GM23338 (cell line): ENCODE results near the gene CATSPERE. TPM values are rescaled to one million over a fixed set of nuclear protein-coding genes. Genes with fewer than 3 reads are reported as not detected.

Experiments
- ATAC-seq: fragments of 200-7000 bp; cut with Tn5 transposase; 3 replicates; pipeline ENCODE4 v1.9.1; 2020
- DNase-seq: peaks from one replicate; pipeline ENCODE4 v3.0.0-alpha.2; 2015; ENCODE audit warnings: low spot score
- H2AFZ ChIP-seq: fragments of 200-600 bp; sonication (generic); 2 replicates; pipeline ENCODE4 v1.8.0; 2016; ENCODE audit warnings: antibody characterized with exemption, mild to moderate bottlenecking, moderate library complexity
- H3F3A ChIP-seq: fragments of 200-600 bp; sonication (generic); replicated peaks from 2 replicates; pipeline ENCODE4 v1.8.0; 2017; ENCODE audit warnings: antibody characterized with exemption, mixed run types, low read depth
- H3K27ac ChIP-seq: fragments of 200-600 bp; sonication (generic); 2 replicates; pipeline ENCODE4 v1.6.1; 2016; ENCODE audit warnings: low read depth
- H3K27me3 ChIP-seq: fragments of 200-600 bp; sonication (generic); 2 replicates; pipeline ENCODE4 v1.8.0; 2016; ENCODE audit warnings: mild to moderate bottlenecking, mixed run types, moderate library complexity; ENCODE audit not compliant: insufficient read depth
- H3K36me3 ChIP-seq: fragments of 200-600 bp; sonication (generic); 2 replicates; pipeline ENCODE4 v1.8.0; 2016; ENCODE audit warnings: mild to moderate bottlenecking; ENCODE audit not compliant: insufficient read depth
- H3K4me1 ChIP-seq: fragments of 200-600 bp; sonication (generic); 2 replicates; pipeline ENCODE4 v1.8.0; 2016; ENCODE audit warnings: mild to moderate bottlenecking, moderate library complexity; ENCODE audit not compliant: insufficient read depth
- H3K4me2 ChIP-seq: fragments of 200-600 bp; sonication (generic); 2 replicates; pipeline ENCODE4 v1.7.1; 2017; ENCODE audit warnings: mixed run types
- H3K4me3 ChIP-seq: fragments of 200-600 bp; sonication (generic); 2 replicates; pipeline ENCODE4 v1.6.1; 2016; ENCODE audit warnings: mixed run types
- H3K79me2 ChIP-seq: fragments of 200-600 bp; sonication (generic); replicated peaks from 2 replicates; pipeline ENCODE4 v1.8.0; 2017; ENCODE audit warnings: mild to moderate bottlenecking; ENCODE audit not compliant: insufficient read depth
- H3K9me2 ChIP-seq: fragments of 200-600 bp; sonication (generic); 2 replicates; pipeline ENCODE4 v1.8.0; 2017; ENCODE audit not compliant: insufficient read depth
- H4K20me1 ChIP-seq: fragments of 200-600 bp; sonication (generic); replicated peaks from 2 replicates; pipeline ENCODE4 v1.8.0; 2017; ENCODE audit warnings: mild to moderate bottlenecking; ENCODE audit not compliant: insufficient read depth
- H3K27ac Mint-ChIP-seq: 2 replicates; pipeline ENCODE4 v1.8.0; 2020; ENCODE audit warnings: inconsistent platforms, mild to moderate bottlenecking, moderate library complexity, mixed read lengths
- H3K27me3 Mint-ChIP-seq: 3 replicates; pipeline ENCODE4 v1.8.0; 2022; ENCODE audit warnings: low read depth, mild to moderate bottlenecking, moderate library complexity, mixed read lengths, inconsistent platforms; ENCODE audit not compliant: insufficient read depth, poor library complexity
- H3K36me3 Mint-ChIP-seq: 3 replicates; pipeline ENCODE4 v1.8.0; 2021; ENCODE audit warnings: low read depth, mild to moderate bottlenecking, inconsistent platforms, moderate library complexity, mixed read lengths
- H3K4me1 Mint-ChIP-seq: 3 replicates; pipeline ENCODE4 v1.8.0; 2020; ENCODE audit warnings: mild to moderate bottlenecking, inconsistent platforms, mixed read lengths
- H3K4me3 Mint-ChIP-seq: 3 replicates; pipeline ENCODE4 v1.8.0; 2021; ENCODE audit warnings: moderate library complexity, mild to moderate bottlenecking, inconsistent platforms, mixed read lengths
- H3K9me3 Mint-ChIP-seq: 3 replicates; pipeline ENCODE4 v1.8.0; 2020; ENCODE audit warnings: moderate library complexity, mild to moderate bottlenecking, inconsistent platforms, mixed read lengths
- CREB1 ChIP-seq: fragments of 250-450 bp; sonication (Bioruptor Pico); IDR thresholded peaks from 2 replicates; pipeline ENCODE4 v1.5.0; 2020; ENCODE audit warnings: low read depth, mild to moderate bottlenecking, moderate library complexity
- EZH2 ChIP-seq: fragments of 200-600 bp; sonication (generic); IDR thresholded peaks from one replicate; pipeline ENCODE4 v1.8.0; 2017; ENCODE audit warnings: antibody characterized with exemption, mild to moderate bottlenecking, low read depth; ENCODE audit not compliant: unreplicated experiment
- EZH2phosphoT487 ChIP-seq: fragments of 200-600 bp; sonication (generic); IDR thresholded peaks from one replicate; pipeline ENCODE4 v1.8.1; 2018; ENCODE audit warnings: antibody characterized with exemption; ENCODE audit not compliant: unreplicated experiment
- JUNB ChIP-seq: IDR thresholded peaks from one replicate; pipeline ENCODE4 v1.6.1; 2016; ENCODE audit warnings: antibody characterized with exemption; ENCODE audit not compliant: unreplicated experiment
- NANOG ChIP-seq: IDR thresholded peaks from 2 replicates; pipeline ENCODE4 v1.6.1; 2016; ENCODE audit warnings: antibody characterized with exemption, borderline replicate concordance
- POLR2AphosphoS5 ChIP-seq: IDR thresholded peaks from 2 replicates; pipeline ENCODE4 v1.6.1; 2016; ENCODE audit warnings: antibody characterized with exemption, low read depth
- STAT1 ChIP-seq: IDR thresholded peaks from one replicate; pipeline ENCODE4 v1.6.1; 2016; ENCODE audit warnings: antibody characterized with exemption; ENCODE audit not compliant: unreplicated experiment
- ZNF114 ChIP-seq: fragments of 250-450 bp; sonication (Bioruptor Pico); IDR thresholded peaks from 2 replicates; pipeline ENCODE4 v1.5.0; 2020; ENCODE audit warnings: mild to moderate bottlenecking, moderate library complexity
- ZNF331 ChIP-seq: fragments of 250-450 bp; sonication (Bioruptor Pico); IDR thresholded peaks from 2 replicates; pipeline ENCODE4 v1.5.0; 2020; ENCODE audit warnings: low read depth, mild to moderate bottlenecking, moderate library complexity
- polyA plus RNA-seq: library from polyadenylated mRNA; unstranded; fragments of >200 nt; fragmentation: Nextera tagmentation; extraction: Ambion mirVana; gene quantifications from 2 replicates; pipeline ENCODE4 v1.2.1, GENCODE V29; 2016
- total RNA-seq: library from RNA; depleted of rRNA; stranded (reverse); fragments of >200 nt; shearing (Covaris generic); gene quantifications from 2 replicates; pipeline ENCODE4 v1.2.3, GENCODE V29; 2014
- TF ChIP-seq, protein P1 (sequence below): fragments of 250-450 bp; sonication (Bioruptor Pico); IDR thresholded peaks from 2 replicates; pipeline ENCODE4 v1.5.0; 2020; ENCODE audit warnings: mild to moderate bottlenecking, moderate library complexity
- TF ChIP-seq, protein P2 (sequence below): IDR thresholded peaks from 2 replicates; pipeline ENCODE4 v1.6.1; 2016; ENCODE audit warnings: antibody characterized with exemption
- TF ChIP-seq, protein P3 (sequence below), 2 experiments: fragments of 200-600 bp in 1 of 2; sonication (generic) in 1 of 2; conservative IDR thresholded peaks; 2 replicates each; pipeline versions ENCODE4 v1.5.1 to v1.6.1; 2016 to 2017; ENCODE audit warnings: antibody characterized with exemption in 2 of 2, low read depth in 2 of 2, mild to moderate bottlenecking in 2 of 2, moderate library complexity in 1 of 2
- TF ChIP-seq, protein P4 (sequence below): IDR thresholded peaks from one replicate; pipeline ENCODE4 v1.6.1; 2018; ENCODE audit warnings: antibody characterized with exemption; ENCODE audit not compliant: unreplicated experiment

The CATSPERE gene
- total and polyA plus RNA-seq, 2 experiments from 2014 or later: 0.70 TPM; not detected in 1

DNA sequence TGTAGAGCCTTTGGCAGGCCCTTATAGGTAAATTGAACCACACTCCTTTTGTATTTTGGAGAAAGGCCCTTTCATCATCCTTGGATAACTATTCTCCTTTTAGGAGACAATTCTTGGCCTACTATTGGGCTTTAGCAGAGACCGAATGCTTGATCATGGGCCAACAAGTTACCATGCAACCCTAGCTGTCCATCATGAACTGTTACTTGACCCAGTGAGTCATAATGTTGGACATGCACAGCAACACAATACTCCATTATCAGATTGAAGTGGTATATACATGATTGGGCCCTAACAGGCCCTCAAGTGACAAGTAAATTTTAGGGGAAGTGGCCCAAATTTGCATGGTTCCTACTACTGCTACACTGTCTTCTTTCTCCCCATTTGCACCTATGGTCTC, 84.4 kb downstream of the CATSPERE start:
- Mint-ChIP-seq H3K9me3 (peaks cover 10% of the 10 kb centered on the region; the same call in 2 of the 3 replicates), H3K4me3 (no peak overlapping the region), H3K36me3 (0 out of 3 replicates have a peak, but pooled peaks cover 3% of the 10 kb centered on the region), H3K4me1 (no peaks in the 10 kb centered on the region), H3K27ac (no peak overlapping the region), H3K27me3 (peaks cover 1% of the 10 kb centered on the region)
- Histone ChIP-seq H2AFZ (no peak overlapping the region), H3K27ac (no peak overlapping the region), H3K9me2 (0 out of 2 replicates have a peak, but pooled peaks cover 5% of the 10 kb centered on the region), H3K36me3 (no peaks in the 10 kb centered on the region), H3K4me2 (no peak overlapping the region), H4K20me1 (no peaks in the 10 kb centered on the region), H3K27me3 (no peaks in the 10 kb centered on the region), H3K79me2 (no peaks in the 10 kb centered on the region), H3K4me3 (no peak overlapping the region), H3F3A (no peaks in the 10 kb centered on the region), H3K4me1 (no peaks in the 10 kb centered on the region)
- TF ChIP-seq POLR2AphosphoS5 (no peak), NANOG (no peak), STAT1 (no peak), CREB1 (CRISPR knock-in tag) (no peak), EZH2phosphoT487 (no peak), EZH2 (no peak), ZNF114 (CRISPR knock-in tag) (no peak), JUNB (no peak), ZNF331 (CRISPR knock-in tag) (no peak)
- TF ChIP-seq, protein P1, sequence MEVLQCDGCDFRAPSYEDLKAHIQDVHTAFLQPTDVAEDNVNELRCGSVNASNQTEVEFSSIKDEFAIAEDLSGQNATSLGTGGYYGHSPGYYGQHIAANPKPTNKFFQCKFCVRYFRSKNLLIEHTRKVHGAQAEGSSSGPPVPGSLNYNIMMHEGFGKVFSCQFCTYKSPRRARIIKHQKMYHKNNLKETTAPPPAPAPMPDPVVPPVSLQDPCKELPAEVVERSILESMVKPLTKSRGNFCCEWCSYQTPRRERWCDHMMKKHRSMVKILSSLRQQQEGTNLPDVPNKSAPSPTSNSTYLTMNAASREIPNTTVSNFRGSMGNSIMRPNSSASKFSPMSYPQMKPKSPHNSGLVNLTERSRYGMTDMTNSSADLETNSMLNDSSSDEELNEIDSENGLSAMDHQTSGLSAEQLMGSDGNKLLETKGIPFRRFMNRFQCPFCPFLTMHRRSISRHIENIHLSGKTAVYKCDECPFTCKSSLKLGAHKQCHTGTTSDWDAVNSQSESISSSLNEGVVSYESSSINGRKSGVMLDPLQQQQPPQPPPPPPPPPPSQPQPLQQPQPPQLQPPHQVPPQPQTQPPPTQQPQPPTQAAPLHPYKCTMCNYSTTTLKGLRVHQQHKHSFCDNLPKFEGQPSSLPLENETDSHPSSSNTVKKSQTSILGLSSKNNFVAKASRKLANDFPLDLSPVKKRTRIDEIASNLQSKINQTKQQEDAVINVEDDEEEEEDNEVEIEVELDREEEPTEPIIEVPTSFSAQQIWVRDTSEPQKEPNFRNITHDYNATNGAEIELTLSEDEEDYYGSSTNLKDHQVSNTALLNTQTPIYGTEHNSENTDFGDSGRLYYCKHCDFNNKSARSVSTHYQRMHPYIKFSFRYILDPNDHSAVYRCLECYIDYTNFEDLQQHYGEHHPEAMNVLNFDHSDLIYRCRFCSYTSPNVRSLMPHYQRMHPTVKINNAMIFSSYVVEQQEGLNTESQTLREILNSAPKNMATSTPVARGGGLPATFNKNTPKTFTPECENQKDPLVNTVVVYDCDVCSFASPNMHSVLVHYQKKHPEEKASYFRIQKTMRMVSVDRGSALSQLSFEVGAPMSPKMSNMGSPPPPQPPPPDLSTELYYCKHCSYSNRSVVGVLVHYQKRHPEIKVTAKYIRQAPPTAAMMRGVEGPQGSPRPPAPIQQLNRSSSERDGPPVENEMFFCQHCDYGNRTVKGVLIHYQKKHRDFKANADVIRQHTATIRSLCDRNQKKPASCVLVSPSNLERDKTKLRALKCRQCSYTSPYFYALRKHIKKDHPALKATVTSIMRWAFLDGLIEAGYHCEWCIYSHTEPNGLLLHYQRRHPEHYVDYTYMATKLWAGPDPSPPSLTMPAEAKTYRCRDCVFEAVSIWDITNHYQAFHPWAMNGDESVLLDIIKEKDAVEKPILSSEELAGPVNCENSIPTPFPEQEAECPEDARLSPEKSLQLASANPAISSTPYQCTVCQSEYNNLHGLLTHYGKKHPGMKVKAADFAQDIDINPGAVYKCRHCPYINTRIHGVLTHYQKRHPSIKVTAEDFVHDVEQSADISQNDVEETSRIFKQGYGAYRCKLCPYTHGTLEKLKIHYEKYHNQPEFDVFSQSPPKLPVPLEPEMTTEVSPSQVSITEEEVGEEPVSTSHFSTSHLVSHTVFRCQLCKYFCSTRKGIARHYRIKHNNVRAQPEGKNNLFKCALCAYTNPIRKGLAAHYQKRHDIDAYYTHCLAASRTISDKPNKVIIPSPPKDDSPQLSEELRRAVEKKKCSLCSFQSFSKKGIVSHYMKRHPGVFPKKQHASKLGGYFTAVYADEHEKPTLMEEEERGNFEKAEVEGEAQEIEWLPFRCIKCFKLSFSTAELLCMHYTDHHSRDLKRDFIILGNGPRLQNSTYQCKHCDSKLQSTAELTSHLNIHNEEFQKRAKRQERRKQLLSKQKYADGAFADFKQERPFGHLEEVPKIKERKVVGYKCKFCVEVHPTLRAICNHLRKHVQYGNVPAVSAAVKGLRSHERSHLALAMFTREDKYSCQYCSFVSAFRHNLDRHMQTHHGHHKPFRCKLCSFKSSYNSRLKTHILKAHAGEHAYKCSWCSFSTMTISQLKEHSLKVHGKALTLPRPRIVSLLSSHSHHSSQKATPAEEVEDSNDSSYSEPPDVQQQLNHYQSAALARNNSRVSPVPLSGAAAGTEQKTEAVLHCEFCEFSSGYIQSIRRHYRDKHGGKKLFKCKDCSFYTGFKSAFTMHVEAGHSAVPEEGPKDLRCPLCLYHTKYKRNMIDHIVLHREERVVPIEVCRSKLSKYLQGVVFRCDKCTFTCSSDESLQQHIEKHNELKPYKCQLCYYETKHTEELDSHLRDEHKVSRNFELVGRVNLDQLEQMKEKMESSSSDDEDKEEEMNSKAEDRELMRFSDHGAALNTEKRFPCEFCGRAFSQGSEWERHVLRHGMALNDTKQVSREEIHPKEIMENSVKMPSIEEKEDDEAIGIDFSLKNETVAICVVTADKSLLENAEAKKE: no peak
- TF ChIP-seq, protein P2, sequence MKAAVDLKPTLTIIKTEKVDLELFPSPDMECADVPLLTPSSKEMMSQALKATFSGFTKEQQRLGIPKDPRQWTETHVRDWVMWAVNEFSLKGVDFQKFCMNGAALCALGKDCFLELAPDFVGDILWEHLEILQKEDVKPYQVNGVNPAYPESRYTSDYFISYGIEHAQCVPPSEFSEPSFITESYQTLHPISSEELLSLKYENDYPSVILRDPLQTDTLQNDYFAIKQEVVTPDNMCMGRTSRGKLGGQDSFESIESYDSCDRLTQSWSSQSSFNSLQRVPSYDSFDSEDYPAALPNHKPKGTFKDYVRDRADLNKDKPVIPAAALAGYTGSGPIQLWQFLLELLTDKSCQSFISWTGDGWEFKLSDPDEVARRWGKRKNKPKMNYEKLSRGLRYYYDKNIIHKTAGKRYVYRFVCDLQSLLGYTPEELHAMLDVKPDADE: no peak
- TF ChIP-seq, protein P3, sequence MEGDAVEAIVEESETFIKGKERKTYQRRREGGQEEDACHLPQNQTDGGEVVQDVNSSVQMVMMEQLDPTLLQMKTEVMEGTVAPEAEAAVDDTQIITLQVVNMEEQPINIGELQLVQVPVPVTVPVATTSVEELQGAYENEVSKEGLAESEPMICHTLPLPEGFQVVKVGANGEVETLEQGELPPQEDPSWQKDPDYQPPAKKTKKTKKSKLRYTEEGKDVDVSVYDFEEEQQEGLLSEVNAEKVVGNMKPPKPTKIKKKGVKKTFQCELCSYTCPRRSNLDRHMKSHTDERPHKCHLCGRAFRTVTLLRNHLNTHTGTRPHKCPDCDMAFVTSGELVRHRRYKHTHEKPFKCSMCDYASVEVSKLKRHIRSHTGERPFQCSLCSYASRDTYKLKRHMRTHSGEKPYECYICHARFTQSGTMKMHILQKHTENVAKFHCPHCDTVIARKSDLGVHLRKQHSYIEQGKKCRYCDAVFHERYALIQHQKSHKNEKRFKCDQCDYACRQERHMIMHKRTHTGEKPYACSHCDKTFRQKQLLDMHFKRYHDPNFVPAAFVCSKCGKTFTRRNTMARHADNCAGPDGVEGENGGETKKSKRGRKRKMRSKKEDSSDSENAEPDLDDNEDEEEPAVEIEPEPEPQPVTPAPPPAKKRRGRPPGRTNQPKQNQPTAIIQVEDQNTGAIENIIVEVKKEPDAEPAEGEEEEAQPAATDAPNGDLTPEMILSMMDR (conservative IDR thresholded peaks at IDR 0.05; ENCODE audit: low read depth in 2 of 2): no peak
- TF ChIP-seq, protein P4, sequence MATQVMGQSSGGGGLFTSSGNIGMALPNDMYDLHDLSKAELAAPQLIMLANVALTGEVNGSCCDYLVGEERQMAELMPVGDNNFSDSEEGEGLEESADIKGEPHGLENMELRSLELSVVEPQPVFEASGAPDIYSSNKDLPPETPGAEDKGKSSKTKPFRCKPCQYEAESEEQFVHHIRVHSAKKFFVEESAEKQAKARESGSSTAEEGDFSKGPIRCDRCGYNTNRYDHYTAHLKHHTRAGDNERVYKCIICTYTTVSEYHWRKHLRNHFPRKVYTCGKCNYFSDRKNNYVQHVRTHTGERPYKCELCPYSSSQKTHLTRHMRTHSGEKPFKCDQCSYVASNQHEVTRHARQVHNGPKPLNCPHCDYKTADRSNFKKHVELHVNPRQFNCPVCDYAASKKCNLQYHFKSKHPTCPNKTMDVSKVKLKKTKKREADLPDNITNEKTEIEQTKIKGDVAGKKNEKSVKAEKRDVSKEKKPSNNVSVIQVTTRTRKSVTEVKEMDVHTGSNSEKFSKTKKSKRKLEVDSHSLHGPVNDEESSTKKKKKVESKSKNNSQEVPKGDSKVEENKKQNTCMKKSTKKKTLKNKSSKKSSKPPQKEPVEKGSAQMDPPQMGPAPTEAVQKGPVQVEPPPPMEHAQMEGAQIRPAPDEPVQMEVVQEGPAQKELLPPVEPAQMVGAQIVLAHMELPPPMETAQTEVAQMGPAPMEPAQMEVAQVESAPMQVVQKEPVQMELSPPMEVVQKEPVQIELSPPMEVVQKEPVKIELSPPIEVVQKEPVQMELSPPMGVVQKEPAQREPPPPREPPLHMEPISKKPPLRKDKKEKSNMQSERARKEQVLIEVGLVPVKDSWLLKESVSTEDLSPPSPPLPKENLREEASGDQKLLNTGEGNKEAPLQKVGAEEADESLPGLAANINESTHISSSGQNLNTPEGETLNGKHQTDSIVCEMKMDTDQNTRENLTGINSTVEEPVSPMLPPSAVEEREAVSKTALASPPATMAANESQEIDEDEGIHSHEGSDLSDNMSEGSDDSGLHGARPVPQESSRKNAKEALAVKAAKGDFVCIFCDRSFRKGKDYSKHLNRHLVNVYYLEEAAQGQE: no peak
- no peak for DNase-seq
- no peak for ATAC-seq
